HepG2 (cell line): ENCODE data around the gene PLIN4. TPM values are rescaled to one million over a fixed set of nuclear protein-coding genes. Genes with fewer than 3 reads are reported as not detected.

ENCODE experiments used
- ATF7-NPFF ChIP-seq: sonication (generic); formaldehyde crosslinking; IDR thresholded peaks from 2 replicates; pipeline ENCODE4 v1.8.1; 2023; ENCODE audit warnings: mild to moderate bottlenecking, low read depth, missing genetic modification reagents, moderate library complexity
- CREB3 ChIP-seq: sonication (generic); formaldehyde crosslinking; IDR thresholded peaks from 2 replicates; pipeline ENCODE4 v1.5.0; 2020; ENCODE audit warnings: missing genetic modification reagents
- ELF3 ChIP-seq: IDR thresholded peaks from 2 replicates; pipeline ENCODE4 v1.6.1; 2016; ENCODE audit warnings: missing genetic modification reagents, missing compliant biosample characterization
- HNF1A ChIP-seq, 2 experiments: sonication (generic) in 1 of 2; formaldehyde crosslinking in 1 of 2; IDR thresholded peaks; 2 replicates each; pipeline versions ENCODE4 v1.4.0 to v1.6.1; 2016 to 2020; ENCODE audit warnings: borderline replicate concordance in 1 of 2, low read depth in 1 of 2, mild to moderate bottlenecking in 1 of 2, missing genetic modification reagents in 1 of 2
- MAFG ChIP-seq: sonication (generic); formaldehyde crosslinking; IDR thresholded peaks from 2 replicates; pipeline ENCODE4 v1.5.1; 2020; ENCODE audit warnings: mild to moderate bottlenecking, missing genetic modification reagents
- NFE2 ChIP-seq: sonication (generic); formaldehyde crosslinking; IDR thresholded peaks from 2 replicates; pipeline ENCODE4 v1.4.0; 2020; ENCODE audit warnings: missing genetic modification reagents
- NR1H2 ChIP-seq: sonication (generic); formaldehyde crosslinking; IDR thresholded peaks from 2 replicates; pipeline ENCODE4 v1.8.1; 2022; ENCODE audit warnings: low read depth, missing genetic modification reagents, borderline replicate concordance
- PAXIP1 ChIP-seq: sonication (generic); formaldehyde crosslinking; conservative IDR thresholded peaks from 2 replicates; pipeline ENCODE4 v1.4.0; 2020; ENCODE audit warnings: mild to moderate bottlenecking, missing genetic modification reagents, moderate library complexity
- RFXAP ChIP-seq: sonication (generic); formaldehyde crosslinking; IDR thresholded peaks from 2 replicates; pipeline ENCODE4 v1.4.0; 2020; ENCODE audit warnings: missing genetic modification reagents, borderline replicate concordance
- ZNF17 ChIP-seq: sonication (generic); formaldehyde crosslinking; IDR thresholded peaks from 2 replicates; pipeline ENCODE4 v1.5.0; 2020; ENCODE audit warnings: mild to moderate bottlenecking, missing genetic modification reagents
- ZNF609 ChIP-seq: sonication (generic); formaldehyde crosslinking; IDR thresholded peaks from 2 replicates; pipeline ENCODE4 v1.4.0; 2020; ENCODE audit warnings: mild to moderate bottlenecking, missing genetic modification reagents, borderline replicate concordance
- polyA plus RNA-seq, 8 experiments: library from polyadenylated mRNA; depleted of rRNA in 3 of 8; stranded (reverse) in 7 of 8; unstranded in 1 of 8; fragments of >200 nt; fragmentation: Illumina TruSeq in 4 of 8; extraction: Trizol in 4 of 8; gene quantifications; 2 replicates each; pipeline versions ENCODE4 v1.2.1 to v1.2.3, GENCODE V29; 2011 to 2016; ENCODE audit warnings: low read depth in 4 of 8, missing spikeins in 1 of 8, mixed read lengths in 1 of 8; ENCODE audit not compliant: insufficient read depth in 1 of 8
- total RNA-seq, 5 experiments: library from RNA; depleted of rRNA; stranded (reverse); fragments of >200 nt; fragmentation: Illumina TruSeq; extraction: Trizol; gene quantifications; 2 replicates each; pipeline ENCODE4 v1.2.3, GENCODE V29; 2016; ENCODE audit warnings: low read depth in 1 of 5

The PLIN4 gene
- total and polyA plus RNA-seq, 2 of the 13 experiments (the other 11 are each of a cell fraction or from before 2014, with no cell fraction given), result 1.1 to 1.3 TPM

- TF ChIP-seq HNF1A (IDR thresholded peaks at IDR 0.05; ENCODE audit: low read depth) (no peak), HNF1A (CRISPR knock-in tag; IDR thresholded peaks at IDR 0.05; ENCODE audit: borderline replicate concordance) (no peak; the same call in 1 of the 2 replicates), NFE2 (CRISPR knock-in tag) (no peak), ATF7-NPFF (CRISPR knock-in tag) (peak; percentile 49; the same call in 1 of the 2 replicates), PAXIP1 (CRISPR knock-in tag) (peak; percentile 66), ZNF609 (CRISPR knock-in tag) (no peak), CREB3 (CRISPR knock-in tag) (no peak), MAFG (no peak), ELF3 (CRISPR knock-in tag) (peak; percentile 98), ZNF17 (CRISPR knock-in tag) (no peak), NR1H2 (CRISPR knock-in tag) (no peak), RFXAP (CRISPR knock-in tag) (peak; percentile 35; the same call in 1 of the 2 replicates)
Measured at GRCh38 chr19:4539693-4540581, 21.7 kb upstream of the PLIN4 start, which contains the start of gene LRG1 (continued).
